K562 (cell line): ENCODE results near the gene C1orf116.
A peak's percentile ranks its signal among the peaks of the same experiment; 100 is the strongest.

Source experiments
- HMG20A ChIP-seq: fragments of 450-650 bp; formaldehyde crosslinking; conservative IDR thresholded peaks from 2 replicates; pipeline ENCODE4 v1.4.0; 2020; ENCODE audit warnings: mild to moderate bottlenecking, mixed read lengths
- NCOA2 ChIP-seq, 2 experiments: fragments of 450-650 bp; IDR thresholded peaks; 2 replicates each; pipeline ENCODE4 v1.6.1; 2018; ENCODE audit warnings: mild to moderate bottlenecking in 2 of 2, moderate library complexity in 1 of 2; ENCODE audit not compliant: partially characterized antibody in 2 of 2
- NR2C2 ChIP-seq, 2 experiments: fragments of 200-800 bp in 1 of 2; sonication (Bioruptor generic) in 1 of 2; sonication (generic) in 1 of 2; formaldehyde crosslinking in 1 of 2; IDR thresholded peaks; 2 replicates each; pipeline versions ENCODE4 v1.6.1 to v1.8.0; 2016 to 2022; ENCODE audit warnings: mild to moderate bottlenecking in 1 of 2, missing compliant biosample characterization in 1 of 2, missing genetic modification characterization in 1 of 2, missing genetic modification reagents in 1 of 2
- POLR2A ChIP-seq: fragments of 450-650 bp; conservative IDR thresholded peaks from 2 replicates; pipeline ENCODE4 v1.6.1; 2016
- WHSC1 ChIP-seq: IDR thresholded peaks from one replicate; pipeline ENCODE4 v1.6.1; 2012; ENCODE audit warnings: low read length, control low read depth, inconsistent platforms
- ZNF274 ChIP-seq: IDR thresholded peaks from 2 replicates; pipeline ENCODE4 v1.6.1; 2011; ENCODE audit warnings: low read depth, mild to moderate bottlenecking, low read length, moderate library complexity, borderline replicate concordance
- ZSCAN29 ChIP-seq: fragments of 450-650 bp; IDR thresholded peaks from 2 replicates; pipeline ENCODE4 v1.6.1; 2017
- TF ChIP-seq, protein P1 (sequence below), 3 experiments: IDR thresholded peaks in 2 of 3; conservative IDR thresholded peaks in 1 of 3; 2 replicates each; pipeline ENCODE4 v1.5.1; 2011 to 2012; ENCODE audit warnings: low read length in 3 of 3, mild to moderate bottlenecking in 3 of 3, control low read depth in 2 of 3, improper control_type of control experiment in 1 of 3, inconsistent platforms in 1 of 3, low read depth in 1 of 3, mixed read lengths in 1 of 3, moderate library complexity in 1 of 3; ENCODE audit not compliant: insufficient read depth in 2 of 3
- TF ChIP-seq, protein P2 (sequence below): IDR thresholded peaks from 2 replicates; pipeline ENCODE4 v1.6.1; 2014; ENCODE audit warnings: antibody characterized with exemption
- TF ChIP-seq, protein P3 (sequence below), 2 experiments: fragments of 450-650 bp; formaldehyde crosslinking in 1 of 2; IDR thresholded peaks; 2 replicates each; pipeline versions ENCODE4 v1.4.0 to v1.6.1; 2014 to 2020; ENCODE audit warnings: mild to moderate bottlenecking in 2 of 2, borderline replicate concordance in 1 of 2, low read depth in 1 of 2

DNA sequence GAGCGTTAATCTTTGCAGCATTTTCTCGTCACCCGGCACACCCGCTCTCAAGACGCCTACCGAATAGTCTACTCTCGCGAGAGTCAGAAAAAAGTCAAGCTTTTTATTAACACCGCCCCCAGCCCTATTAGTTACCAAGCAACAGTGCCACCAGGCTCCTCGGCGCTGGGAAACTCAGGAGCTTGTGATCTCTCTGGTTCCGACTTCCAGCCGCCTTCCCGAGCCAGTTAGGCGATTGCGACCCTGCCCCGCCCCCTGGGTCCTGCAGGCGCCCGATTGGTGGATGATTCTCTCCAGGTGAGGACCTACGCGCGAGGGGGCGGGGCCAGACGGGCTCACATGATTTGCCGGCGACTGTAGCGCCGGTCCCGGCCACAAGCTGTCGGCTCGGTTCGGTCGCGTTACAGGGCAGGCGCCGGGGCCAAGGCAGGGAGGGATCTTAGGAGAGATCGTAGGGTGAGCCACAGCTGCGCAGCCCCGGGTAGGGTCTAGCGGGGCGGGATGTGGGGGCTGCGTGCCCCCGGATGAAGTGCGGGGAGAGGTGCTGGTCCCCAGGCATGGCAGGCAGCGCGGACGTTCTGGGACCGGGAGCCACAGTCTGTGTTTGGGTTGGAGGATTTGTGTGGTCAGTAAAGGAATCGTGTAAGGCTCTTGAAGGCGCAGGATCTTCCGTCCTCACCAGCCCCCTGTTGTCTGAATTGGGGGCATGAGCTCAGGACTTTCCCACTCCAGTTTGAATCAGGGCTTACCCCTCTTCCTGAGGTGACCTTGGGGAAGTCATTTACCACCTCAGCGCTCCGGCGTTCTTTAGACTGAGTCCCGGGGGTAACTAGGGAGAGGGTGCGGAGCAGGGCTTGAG, 20.6 kb upstream of the C1orf116 start, which contains the start of gene PFKFB2:
- TF ChIP-seq, protein P1, sequence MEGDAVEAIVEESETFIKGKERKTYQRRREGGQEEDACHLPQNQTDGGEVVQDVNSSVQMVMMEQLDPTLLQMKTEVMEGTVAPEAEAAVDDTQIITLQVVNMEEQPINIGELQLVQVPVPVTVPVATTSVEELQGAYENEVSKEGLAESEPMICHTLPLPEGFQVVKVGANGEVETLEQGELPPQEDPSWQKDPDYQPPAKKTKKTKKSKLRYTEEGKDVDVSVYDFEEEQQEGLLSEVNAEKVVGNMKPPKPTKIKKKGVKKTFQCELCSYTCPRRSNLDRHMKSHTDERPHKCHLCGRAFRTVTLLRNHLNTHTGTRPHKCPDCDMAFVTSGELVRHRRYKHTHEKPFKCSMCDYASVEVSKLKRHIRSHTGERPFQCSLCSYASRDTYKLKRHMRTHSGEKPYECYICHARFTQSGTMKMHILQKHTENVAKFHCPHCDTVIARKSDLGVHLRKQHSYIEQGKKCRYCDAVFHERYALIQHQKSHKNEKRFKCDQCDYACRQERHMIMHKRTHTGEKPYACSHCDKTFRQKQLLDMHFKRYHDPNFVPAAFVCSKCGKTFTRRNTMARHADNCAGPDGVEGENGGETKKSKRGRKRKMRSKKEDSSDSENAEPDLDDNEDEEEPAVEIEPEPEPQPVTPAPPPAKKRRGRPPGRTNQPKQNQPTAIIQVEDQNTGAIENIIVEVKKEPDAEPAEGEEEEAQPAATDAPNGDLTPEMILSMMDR (IDR thresholded peaks at IDR 0.05 in 2 of 3, conservative IDR thresholded peaks at IDR 0.05 in 1 of 3; ENCODE audit: insufficient read depth in 2 of 3, low read depth in 1 of 3, low read length in 3 of 3) = peak in 2 of 3 experiments; percentile 11 to 33; a peak in 2 of 6 replicates
- TF ChIP-seq WHSC1 (no peak), POLR2A (peak; percentile 98), ZSCAN29 (no peak), HMG20A (CRISPR knock-in tag) (no peak), NR2C2 (CRISPR knock-in tag; IDR thresholded peaks at IDR 0.05) (0 out of 2 replicates have a peak, but pooled peaks have one; percentile 56), NR2C2 (tag; IDR thresholded peaks at IDR 0.05) (peak; percentile 68; the same call in 1 of the 2 replicates), NCOA2 (IDR thresholded peaks at IDR 0.05; ENCODE audit: partially characterized antibody in 2 of 2) (no peak), ZNF274 (no peak)
- TF ChIP-seq, protein P2, sequence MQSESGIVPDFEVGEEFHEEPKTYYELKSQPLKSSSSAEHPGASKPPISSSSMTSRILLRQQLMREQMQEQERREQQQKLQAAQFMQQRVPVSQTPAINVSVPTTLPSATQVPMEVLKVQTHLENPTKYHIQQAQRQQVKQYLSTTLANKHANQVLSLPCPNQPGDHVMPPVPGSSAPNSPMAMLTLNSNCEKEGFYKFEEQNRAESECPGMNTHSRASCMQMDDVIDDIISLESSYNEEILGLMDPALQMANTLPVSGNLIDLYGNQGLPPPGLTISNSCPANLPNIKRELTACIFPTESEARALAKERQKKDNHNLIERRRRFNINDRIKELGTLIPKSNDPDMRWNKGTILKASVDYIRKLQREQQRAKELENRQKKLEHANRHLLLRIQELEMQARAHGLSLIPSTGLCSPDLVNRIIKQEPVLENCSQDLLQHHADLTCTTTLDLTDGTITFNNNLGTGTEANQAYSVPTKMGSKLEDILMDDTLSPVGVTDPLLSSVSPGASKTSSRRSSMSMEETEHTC = peak; percentile 93
- TF ChIP-seq, protein P3, sequence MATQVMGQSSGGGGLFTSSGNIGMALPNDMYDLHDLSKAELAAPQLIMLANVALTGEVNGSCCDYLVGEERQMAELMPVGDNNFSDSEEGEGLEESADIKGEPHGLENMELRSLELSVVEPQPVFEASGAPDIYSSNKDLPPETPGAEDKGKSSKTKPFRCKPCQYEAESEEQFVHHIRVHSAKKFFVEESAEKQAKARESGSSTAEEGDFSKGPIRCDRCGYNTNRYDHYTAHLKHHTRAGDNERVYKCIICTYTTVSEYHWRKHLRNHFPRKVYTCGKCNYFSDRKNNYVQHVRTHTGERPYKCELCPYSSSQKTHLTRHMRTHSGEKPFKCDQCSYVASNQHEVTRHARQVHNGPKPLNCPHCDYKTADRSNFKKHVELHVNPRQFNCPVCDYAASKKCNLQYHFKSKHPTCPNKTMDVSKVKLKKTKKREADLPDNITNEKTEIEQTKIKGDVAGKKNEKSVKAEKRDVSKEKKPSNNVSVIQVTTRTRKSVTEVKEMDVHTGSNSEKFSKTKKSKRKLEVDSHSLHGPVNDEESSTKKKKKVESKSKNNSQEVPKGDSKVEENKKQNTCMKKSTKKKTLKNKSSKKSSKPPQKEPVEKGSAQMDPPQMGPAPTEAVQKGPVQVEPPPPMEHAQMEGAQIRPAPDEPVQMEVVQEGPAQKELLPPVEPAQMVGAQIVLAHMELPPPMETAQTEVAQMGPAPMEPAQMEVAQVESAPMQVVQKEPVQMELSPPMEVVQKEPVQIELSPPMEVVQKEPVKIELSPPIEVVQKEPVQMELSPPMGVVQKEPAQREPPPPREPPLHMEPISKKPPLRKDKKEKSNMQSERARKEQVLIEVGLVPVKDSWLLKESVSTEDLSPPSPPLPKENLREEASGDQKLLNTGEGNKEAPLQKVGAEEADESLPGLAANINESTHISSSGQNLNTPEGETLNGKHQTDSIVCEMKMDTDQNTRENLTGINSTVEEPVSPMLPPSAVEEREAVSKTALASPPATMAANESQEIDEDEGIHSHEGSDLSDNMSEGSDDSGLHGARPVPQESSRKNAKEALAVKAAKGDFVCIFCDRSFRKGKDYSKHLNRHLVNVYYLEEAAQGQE (IDR thresholded peaks at IDR 0.05; ENCODE audit: borderline replicate concordance) = peak; percentile 25; the same call in 1 of the 2 replicates
- TF ChIP-seq, protein P3 (CRISPR knock-in tag; IDR thresholded peaks at IDR 0.05; ENCODE audit: low read depth) = peak; percentile 73; the same call in 1 of the 2 replicates
